ENCODE data around the gene NEGR1.

GRCh38 chr1:72326494-72326893, 44.2 kb upstream of the NEGR1 start:
- TF ChIP-seq POLR2A (IDR thresholded peaks at IDR 0.05) (no peak), CTCF (IDR thresholded peaks at IDR 0.05) (no peak), EP300 (IDR thresholded peaks at IDR 0.05; ENCODE audit: low read depth) (no peak), POLR2AphosphoS5 (IDR thresholded peaks at IDR 0.05) (no peak)

Measured in transverse colon (tissue), 4 donors.